ENCODE data around the gene LIN37. TPM values are rescaled to one million over a fixed set of nuclear protein-coding genes. Genes with fewer than 3 reads are reported as not detected.

The LIN37 gene
- total and polyA plus RNA-seq, 2 of the 13 experiments (the other 11 are each of a cell fraction or from before 2014, with no cell fraction given): 6.3 to 8.7 TPM

- TF ChIP-seq ZBTB34 (CRISPR knock-in tag; IDR thresholded peaks at IDR 0.05): no peak
- peak; percentile 93; the same call in 1 of the 2 replicates for TF ChIP-seq TFDP1 (CRISPR knock-in tag; IDR thresholded peaks at IDR 0.05; ENCODE audit: borderline replicate concordance)
- no peak for TF ChIP-seq ZBTB40 (IDR thresholded peaks at IDR 0.05)
- peak; percentile 64; the same call in 1 of the 2 replicates for TF ChIP-seq ZBTB40 (CRISPR knock-in tag; IDR thresholded peaks at IDR 0.05)
- 0 out of 2 replicates have a peak, but pooled peaks have one; percentile 22 for TF ChIP-seq ZNF333 (CRISPR knock-in tag; IDR thresholded peaks at IDR 0.05; ENCODE audit: borderline replicate concordance)
- TF ChIP-seq ZNF556 (CRISPR knock-in tag; IDR thresholded peaks at IDR 0.05; ENCODE audit: borderline replicate concordance): no peak
- 0 out of 2 replicates have a peak, but pooled peaks have one; percentile 33 for TF ChIP-seq NCOA1 (CRISPR knock-in tag; IDR thresholded peaks at IDR 0.05)
- no peak for TF ChIP-seq ZNF382 (CRISPR knock-in tag; IDR thresholded peaks at IDR 0.05; ENCODE audit: borderline replicate concordance)
- no peak for TF ChIP-seq ZC3H4 (CRISPR knock-in tag; IDR thresholded peaks at IDR 0.05; ENCODE audit: borderline replicate concordance)
- TF ChIP-seq MIER3 (CRISPR knock-in tag; IDR thresholded peaks at IDR 0.05; ENCODE audit: borderline replicate concordance): peak; percentile 39; the same call in 1 of the 2 replicates
- TF ChIP-seq ZNF660 (CRISPR knock-in tag; IDR thresholded peaks at IDR 0.05; ENCODE audit: borderline replicate concordance, low read depth): no peak
- TF ChIP-seq ATF6 (CRISPR knock-in tag; conservative IDR thresholded peaks at IDR 0.05): 0 out of 2 replicates have a peak, but pooled peaks have one; percentile 29
- no peak for TF ChIP-seq ZNF44 (CRISPR knock-in tag; IDR thresholded peaks at IDR 0.05)
- TF ChIP-seq MXD3 (CRISPR knock-in tag; IDR thresholded peaks at IDR 0.05): peak; percentile 32
Measured at GRCh38 chr19:35715981-35716800, 32.2 kb upstream of the LIN37 start (continued).
